ENCODE results near the gene BTBD6. TPM values are rescaled to one million over a fixed set of nuclear protein-coding genes. Genes with fewer than 3 reads are reported as not detected.

BTBD6 gene
- total and polyA plus RNA-seq, 4 donors, result 30.9 to 54.1 (median 47.8) TPM

DNA sequence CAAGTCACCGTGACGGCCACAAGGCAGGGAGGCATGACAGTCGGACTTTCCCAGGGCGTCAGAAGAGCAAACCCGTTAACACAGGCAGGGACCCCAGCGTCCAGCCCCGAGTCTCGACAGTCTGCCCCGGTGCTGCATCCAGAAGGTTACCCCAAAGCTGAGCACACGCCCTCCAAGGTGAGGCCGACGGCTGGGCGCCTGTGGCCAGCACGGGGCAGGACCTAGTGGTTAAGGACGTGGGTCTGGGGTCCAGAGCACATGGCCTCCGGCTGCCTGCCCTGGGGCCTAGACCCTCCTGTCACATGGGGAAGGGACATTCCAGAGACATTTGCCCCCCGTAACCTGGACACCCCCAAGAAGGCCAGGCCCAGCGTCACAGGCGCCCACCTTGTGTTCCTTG, 29.7 kb upstream of the BTBD6 start:
- Histone ChIP-seq H3K36me3 (ENCODE audit: control insufficient read depth in 4 of 4, insufficient read depth in 4 of 4, low read length in 4 of 4) (peaks cover 0 to 44% (median 34%) of the 10 kb centered on the region in 4 donors), H3K9ac (ENCODE audit: insufficient read depth in 1 of 2, low read length in 2 of 2) (no peak overlapping the region), H3K9me3 (ENCODE audit: control insufficient read depth in 4 of 4, insufficient read depth in 3 of 4, low read length in 3 of 4) (peaks cover 0 to 7% (median 0%) of the 10 kb centered on the region in 4 donors), H3K27ac (ENCODE audit: low read depth in 1 of 2, low read length in 1 of 2) (peak overlapping the region in 1 of 2 donors; percentile 33), H3K4me3 (no peak overlapping the region), H3K27me3 (ENCODE audit: control insufficient read depth in 3 of 3, insufficient read depth in 3 of 3, low read length in 2 of 3) (no peaks in the 10 kb centered on the region), H3K4me1 (ENCODE audit: control insufficient read depth in 5 of 5, insufficient read depth in 5 of 5, low read length in 5 of 5) (peaks cover 0 to 9% (median 0%) of the 10 kb centered on the region in 5 donors)
- DNase-seq (no peak), ATAC-seq (ENCODE audit: insufficient read depth, low FRiP score) (no peak)
- TF ChIP-seq, protein P1, sequence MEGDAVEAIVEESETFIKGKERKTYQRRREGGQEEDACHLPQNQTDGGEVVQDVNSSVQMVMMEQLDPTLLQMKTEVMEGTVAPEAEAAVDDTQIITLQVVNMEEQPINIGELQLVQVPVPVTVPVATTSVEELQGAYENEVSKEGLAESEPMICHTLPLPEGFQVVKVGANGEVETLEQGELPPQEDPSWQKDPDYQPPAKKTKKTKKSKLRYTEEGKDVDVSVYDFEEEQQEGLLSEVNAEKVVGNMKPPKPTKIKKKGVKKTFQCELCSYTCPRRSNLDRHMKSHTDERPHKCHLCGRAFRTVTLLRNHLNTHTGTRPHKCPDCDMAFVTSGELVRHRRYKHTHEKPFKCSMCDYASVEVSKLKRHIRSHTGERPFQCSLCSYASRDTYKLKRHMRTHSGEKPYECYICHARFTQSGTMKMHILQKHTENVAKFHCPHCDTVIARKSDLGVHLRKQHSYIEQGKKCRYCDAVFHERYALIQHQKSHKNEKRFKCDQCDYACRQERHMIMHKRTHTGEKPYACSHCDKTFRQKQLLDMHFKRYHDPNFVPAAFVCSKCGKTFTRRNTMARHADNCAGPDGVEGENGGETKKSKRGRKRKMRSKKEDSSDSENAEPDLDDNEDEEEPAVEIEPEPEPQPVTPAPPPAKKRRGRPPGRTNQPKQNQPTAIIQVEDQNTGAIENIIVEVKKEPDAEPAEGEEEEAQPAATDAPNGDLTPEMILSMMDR (IDR thresholded peaks at IDR 0.05; ENCODE audit: control extremely low read depth, extremely low read depth), result no peak
- WGBS, 2 donors, result 96 to 97% methylated on average over 19 of the region's 19 CpGs

DNA sequence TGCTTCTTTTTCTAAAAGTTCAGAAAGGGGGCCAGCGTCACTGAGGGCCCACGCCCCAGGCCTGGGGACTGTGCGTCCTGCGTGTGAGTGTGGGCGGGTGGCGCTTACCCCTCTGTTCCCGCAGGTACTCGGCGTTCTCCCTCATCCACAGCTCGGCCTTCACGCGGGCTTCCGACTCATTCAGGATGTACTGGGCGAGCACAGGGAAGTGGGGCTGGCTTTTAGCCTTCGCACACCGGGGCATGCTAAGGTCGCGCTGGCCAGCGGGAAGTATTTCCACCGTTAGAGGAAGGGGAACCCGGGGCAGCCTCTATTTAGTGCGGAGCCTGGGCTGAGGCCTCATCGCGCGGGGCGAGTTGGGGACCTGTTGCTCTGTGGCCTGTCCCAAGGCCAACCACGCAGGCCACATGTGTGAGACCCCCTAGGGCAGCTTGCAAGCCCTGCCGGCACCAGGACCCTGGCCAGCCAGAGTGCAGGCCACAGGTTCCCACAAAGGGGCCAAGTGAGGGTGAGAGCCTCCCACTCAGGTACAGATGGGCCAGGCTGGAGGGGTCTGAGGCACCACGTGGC, 29.2 kb upstream of the BTBD6 start:
- no peak overlapping the region for H3K27ac ChIP-seq (ENCODE audit: low read depth in 1 of 2, low read length in 1 of 2)
- H3K4me1 ChIP-seq (ENCODE audit: control insufficient read depth in 5 of 5, insufficient read depth in 5 of 5, low read length in 5 of 5), result peaks cover 0 to 9% (median 0%) of the 10 kb centered on the region in 5 donors
- DNase-seq (no peak), ATAC-seq (ENCODE audit: insufficient read depth, low FRiP score) (no peak)
- H3K9ac ChIP-seq (ENCODE audit: insufficient read depth in 1 of 2, low read length in 2 of 2), result no peak overlapping the region
- H3K9me3 ChIP-seq (ENCODE audit: control insufficient read depth in 4 of 4, insufficient read depth in 3 of 4, low read length in 3 of 4), result peaks cover 0 to 7% (median 0%) of the 10 kb centered on the region in 4 donors
- TF ChIP-seq, protein P1 (IDR thresholded peaks at IDR 0.05; ENCODE audit: control extremely low read depth, extremely low read depth), result no peak
- WGBS, 2 donors, result 94 to 95% methylated on average over 29 of the region's 29 CpGs
- H3K36me3 ChIP-seq (ENCODE audit: control insufficient read depth in 4 of 4, insufficient read depth in 4 of 4, low read length in 4 of 4), result peaks cover 0 to 43% (median 36%) of the 10 kb centered on the region in 4 donors
- H3K27me3 ChIP-seq (ENCODE audit: control insufficient read depth in 3 of 3, insufficient read depth in 3 of 3, low read length in 2 of 3), result no peaks in the 10 kb centered on the region
- H3K4me3 ChIP-seq, result no peak overlapping the region

DNA sequence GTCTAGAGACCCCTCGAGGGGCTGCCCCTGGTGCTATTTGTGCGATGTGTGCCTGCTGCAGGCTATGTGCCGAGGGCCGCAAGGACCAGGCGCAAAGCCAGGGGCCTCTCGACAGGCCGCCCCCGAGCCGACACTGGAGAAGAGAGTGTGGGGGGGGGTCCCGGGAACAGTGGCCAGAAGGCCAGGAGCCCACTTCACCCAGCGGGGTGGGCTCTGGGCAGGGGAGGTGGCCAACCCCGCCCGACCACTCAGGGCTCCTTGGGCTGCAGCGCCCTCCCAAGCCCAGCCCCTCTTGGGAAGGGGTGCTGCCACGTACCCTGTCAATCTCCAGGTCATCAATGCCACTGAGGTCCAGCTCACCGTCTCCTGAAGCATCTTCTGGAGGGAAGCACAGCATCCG, 28.6 kb upstream of the BTBD6 start:
- Histone ChIP-seq H3K4me3 (no peak overlapping the region), H3K36me3 (ENCODE audit: control insufficient read depth in 4 of 4, insufficient read depth in 4 of 4, low read length in 4 of 4) (peaks cover 0 to 45% (median 39%) of the 10 kb centered on the region in 4 donors), H3K9me3 (ENCODE audit: control insufficient read depth in 4 of 4, insufficient read depth in 3 of 4, low read length in 3 of 4) (peaks cover 0 to 7% (median 0%) of the 10 kb centered on the region in 4 donors), H3K27me3 (ENCODE audit: control insufficient read depth in 3 of 3, insufficient read depth in 3 of 3, low read length in 2 of 3) (no peaks in the 10 kb centered on the region), H3K4me1 (ENCODE audit: control insufficient read depth in 5 of 5, insufficient read depth in 5 of 5, low read length in 5 of 5) (peaks cover 0 to 9% (median 0%) of the 10 kb centered on the region in 5 donors), H3K9ac (ENCODE audit: insufficient read depth in 1 of 2, low read length in 2 of 2) (no peak overlapping the region), H3K27ac (ENCODE audit: low read depth in 1 of 2, low read length in 1 of 2) (no peak overlapping the region)
- 95 to 96% methylated on average over 16 to 17 of the region's 17 CpGs for WGBS, 2 donors
- ATAC-seq (ENCODE audit: insufficient read depth, low FRiP score), result no peak
- TF ChIP-seq, protein P1 (IDR thresholded peaks at IDR 0.05; ENCODE audit: control extremely low read depth, extremely low read depth), result no peak
- no peak for DNase-seq
